HepG2 (cell line): Measurements from ENCODE around the gene VTN. TPM values are rescaled to one million over a fixed set of nuclear protein-coding genes. Genes with fewer than 3 reads are reported as not detected.

Experiments
- ATAC-seq: fragments of 200-7000 bp; cut with Tn5 transposase; 3 replicates; pipeline ENCODE4 v1.9.1; 2020; ENCODE audit warnings: mild to moderate bottlenecking, moderate library complexity
- BruUV-seq: library from RNA; stranded (reverse); fragments of 400-500 nt; replicated peaks from 2 replicates; lab custom pipeline; 2021; lab: Mats Ljungman, UMichigan
- CTCF ChIA-PET: fragments of 300-600 bp; formaldehyde crosslinking; extraction: SDS; loops from one replicate; lab custom pipeline; 2021; ENCODE audit warnings: low total read pairs, inconsistent platforms, low intra/inter-chr PET ratio; lab: Yijun Ruan, JAX
- POLR2A ChIA-PET: fragments of 350-600 bp; sonication (Branson Sonifier 250); formaldehyde crosslinking; loops from one replicate; lab custom pipeline; 2020; ENCODE audit warnings: antibody characterized with exemption, inconsistent platforms; lab: Yijun Ruan, JAX
- DNase-seq: peaks from one replicate; pipeline ENCODE4 v3.0.0-alpha.2; 2015; ENCODE audit warnings: low spot score
- FAIRE-seq: peaks from 3 replicates; lab custom pipeline; 2011; peaks lifted over from hg19 to GRCh38; lab: Jason Lieb, UNC
- H2AFZ ChIP-seq: one replicate; pipeline ENCODE4 v1.6.1; 2011; ENCODE audit warnings: low read length, inconsistent platforms
- H3K27ac ChIP-seq: fragments of 300-600 bp; 3 replicates; pipeline ENCODE4 v1.8.0; 2011; ENCODE audit warnings: mixed run types, mild to moderate bottlenecking, mixed read lengths, low read length, inconsistent platforms; ENCODE audit not compliant: insufficient read depth; ENCODE audit errors: extremely low read length
- H3K27me3 ChIP-seq, 2 experiments: fragments of 200-600 bp in 1 of 2; 2 replicates in 1 of 2; 3 replicates in 1 of 2; pipeline versions ENCODE4 v1.6.0 to v1.8.0; 2011; ENCODE audit warnings: low read length in 2 of 2, mild to moderate bottlenecking in 2 of 2, moderate library complexity in 2 of 2, inconsistent platforms in 1 of 2; ENCODE audit not compliant: insufficient read depth in 2 of 2, control insufficient read depth in 1 of 2
- H3K36me3 ChIP-seq, 2 experiments: fragments of 200-600 bp in 1 of 2; replicated peaks in 1 of 2; 2 replicates in 1 of 2; 3 replicates in 1 of 2; pipeline versions ENCODE4 v1.5.1 to v1.8.0; 2011; ENCODE audit warnings: low read length in 2 of 2, inconsistent platforms in 1 of 2; ENCODE audit not compliant: insufficient read depth in 2 of 2, control insufficient read depth in 1 of 2
- H3K4me1 ChIP-seq: 2 replicates; pipeline ENCODE4 v1.5.1; 2012; ENCODE audit warnings: low read length, inconsistent platforms; ENCODE audit not compliant: insufficient read depth
- H3K4me2 ChIP-seq: 2 replicates; pipeline ENCODE4 v1.6.0; 2011; ENCODE audit warnings: low read depth, low read length, inconsistent platforms
- H3K4me3 ChIP-seq, 3 experiments: fragments of 200-600 bp in 1 of 3; sonication (generic), shearing (Covaris generic) in 1 of 3; replicated peaks in 1 of 3; 2 replicates each; pipeline ENCODE4 v1.5.1; 2011 to 2016; ENCODE audit warnings: low read length in 3 of 3, inconsistent platforms in 2 of 3, low read depth in 2 of 3, mild to moderate bottlenecking in 2 of 3, control low read depth in 1 of 3, mixed read lengths in 1 of 3; ENCODE audit not compliant: insufficient read depth in 1 of 3
- H3K79me2 ChIP-seq: one replicate; pipeline ENCODE4 v1.6.1; 2011; ENCODE audit warnings: low read length, inconsistent platforms; ENCODE audit not compliant: insufficient read depth
- H3K9ac ChIP-seq: 2 replicates; pipeline ENCODE4 v1.6.0; 2011; ENCODE audit warnings: mild to moderate bottlenecking, low read depth, low read length, inconsistent platforms; ENCODE audit not compliant: insufficient read depth
- H3K9me3 ChIP-seq: 2 replicates; pipeline ENCODE4 v1.5.1; 2012; ENCODE audit warnings: mild to moderate bottlenecking, low read length
- H4K20me1 ChIP-seq: 2 replicates; pipeline ENCODE4 v1.6.0; 2011; ENCODE audit warnings: inconsistent platforms, mild to moderate bottlenecking, low read length, moderate library complexity; ENCODE audit not compliant: insufficient read depth
- ARID4A ChIP-seq: sonication (generic); formaldehyde crosslinking; IDR thresholded peaks from 2 replicates; pipeline ENCODE4 v1.5.0; 2020; ENCODE audit warnings: mild to moderate bottlenecking, missing genetic modification reagents, borderline replicate concordance
- BRCA1 ChIP-seq: sonication (generic); formaldehyde crosslinking; IDR thresholded peaks from 2 replicates; pipeline ENCODE4 v1.4.0; 2020; ENCODE audit warnings: missing genetic modification reagents
- HNF4A ChIP-seq: sonication (generic); formaldehyde crosslinking; IDR thresholded peaks from 2 replicates; pipeline ENCODE4 v1.4.0; 2020; ENCODE audit warnings: missing genetic modification reagents
- KDM5A ChIP-seq: fragments of 200-600 bp; sonication (generic); IDR thresholded peaks from 2 replicates; pipeline ENCODE4 v1.7.0; 2018; ENCODE audit warnings: antibody characterized with exemption, mild to moderate bottlenecking, low read length, borderline replicate concordance
- NFATC3 ChIP-seq: sonication (generic); formaldehyde crosslinking; IDR thresholded peaks from 2 replicates; pipeline ENCODE4 v1.5.1; 2020; ENCODE audit warnings: mild to moderate bottlenecking, missing genetic modification reagents
- NR2F1 ChIP-seq, 2 experiments: fragments of 450-650 bp in 1 of 2; formaldehyde crosslinking in 1 of 2; IDR thresholded peaks; 2 replicates each; pipeline versions ENCODE4 v1.5.0 to v1.6.1; 2016 to 2020; ENCODE audit warnings: mild to moderate bottlenecking in 1 of 2, missing compliant biosample characterization in 1 of 2, missing genetic modification reagents in 1 of 2, moderate library complexity in 1 of 2
- PATZ1 ChIP-seq: sonication (generic); formaldehyde crosslinking; IDR thresholded peaks from 2 replicates; pipeline ENCODE4 v1.4.0; 2020; ENCODE audit warnings: missing genetic modification reagents
- PAXIP1 ChIP-seq: sonication (generic); formaldehyde crosslinking; conservative IDR thresholded peaks from 2 replicates; pipeline ENCODE4 v1.4.0; 2020; ENCODE audit warnings: mild to moderate bottlenecking, missing genetic modification reagents, moderate library complexity
- TEAD3 ChIP-seq: optimal IDR thresholded peaks from 2 replicates; pipeline ENCODE3; 2016; ENCODE audit warnings: borderline replicate concordance
- ZFP37 ChIP-seq: sonication (generic); formaldehyde crosslinking; IDR thresholded peaks from 2 replicates; pipeline ENCODE4 v1.4.0; 2020; ENCODE audit warnings: missing genetic modification reagents, borderline replicate concordance
- ZNF44 ChIP-seq: sonication (generic); formaldehyde crosslinking; IDR thresholded peaks from 2 replicates; pipeline ENCODE4 v1.5.1; 2020; ENCODE audit warnings: mild to moderate bottlenecking, missing genetic modification reagents
- ZNF446 ChIP-seq: sonication (generic); formaldehyde crosslinking; IDR thresholded peaks from 2 replicates; pipeline ENCODE4 v1.5.0; 2020; ENCODE audit warnings: mild to moderate bottlenecking, missing genetic modification reagents
- ZNF703 ChIP-seq: sonication (generic); formaldehyde crosslinking; IDR thresholded peaks from 2 replicates; pipeline ENCODE4 v1.5.1; 2020; ENCODE audit warnings: missing genetic modification reagents, mild to moderate bottlenecking, moderate library complexity, borderline replicate concordance
- ZNF746 ChIP-seq: sonication (generic); formaldehyde crosslinking; IDR thresholded peaks from 2 replicates; pipeline ENCODE4 v1.8.0; 2022; ENCODE audit warnings: mild to moderate bottlenecking, missing genetic modification reagents
- ZNF775 ChIP-seq: sonication (generic); formaldehyde crosslinking; IDR thresholded peaks from 2 replicates; pipeline ENCODE4 v1.4.0; 2020; ENCODE audit warnings: missing genetic modification reagents, mild to moderate bottlenecking, moderate library complexity, borderline replicate concordance
- WGBS: methylation state at CpG from one replicate; pipeline ENCODE4 v1.1.6; 2017; ENCODE audit warnings: low lambda C conversion rate; 5-methylcytosine and 5-hydroxymethylcytosine counted together
- in situ Hi-C: cut with HindIII; loops from 2 replicates; pipeline ENCODE4 v1.10.0; 2017; ENCODE audit warnings: low pct_unique_long_range_greater_than_20kb; ENCODE audit not compliant: extremely low pct_ligation_motif_present
- intact Hi-C: fragments of 100-400 bp; cut with micrococcal nuclease; formaldehyde crosslinking; loops from one replicate; pipeline ENCODE4 v1.10.0; 2022; ENCODE audit not compliant: unreplicated experiment
- polyA plus RNA-seq, 8 experiments: library from polyadenylated mRNA; depleted of rRNA in 3 of 8; stranded (reverse) in 7 of 8; unstranded in 1 of 8; fragments of >200 nt; fragmentation: Illumina TruSeq in 4 of 8; extraction: Trizol in 4 of 8; gene quantifications; 2 replicates each; pipeline versions ENCODE4 v1.2.1 to v1.2.3, GENCODE V29; 2011 to 2016; ENCODE audit warnings: low read depth in 4 of 8, missing spikeins in 1 of 8, mixed read lengths in 1 of 8; ENCODE audit not compliant: insufficient read depth in 1 of 8
- total RNA-seq, 5 experiments: library from RNA; depleted of rRNA; stranded (reverse); fragments of >200 nt; fragmentation: Illumina TruSeq; extraction: Trizol; gene quantifications; 2 replicates each; pipeline ENCODE4 v1.2.3, GENCODE V29; 2016; ENCODE audit warnings: low read depth in 1 of 5

Gene VTN
- total and polyA plus RNA-seq, 2 of the 13 experiments (the other 11 are each of a cell fraction or from before 2014, with no cell fraction given), result 108 to 131 TPM

DNA sequence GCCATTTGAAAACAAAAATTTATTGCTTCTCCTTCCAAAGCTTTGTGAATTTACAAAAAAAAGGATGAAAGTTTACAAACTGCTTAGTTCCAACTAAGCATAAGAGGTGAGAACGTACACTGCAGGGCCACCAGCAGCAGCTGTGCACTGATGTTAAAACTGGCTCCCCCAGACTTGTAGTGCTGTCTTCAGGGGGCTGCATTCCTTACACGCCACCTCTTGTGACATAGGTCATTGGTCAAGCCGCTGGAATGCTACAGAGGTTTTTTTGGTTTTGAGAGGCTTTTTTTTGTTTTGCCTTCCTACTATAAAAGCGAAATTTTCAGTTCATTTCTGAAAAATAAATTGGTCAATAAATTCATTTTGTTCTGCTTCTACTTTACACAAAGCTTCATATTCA, 41.8 kb downstream of the VTN start:
- Histone ChIP-seq H2AFZ (no peak overlapping the region), H3K36me3 (peaks cover 17 to 54% of the 10 kb centered on the region in 2 experiments), H4K20me1 (no peaks in the 10 kb centered on the region), H3K9ac (no peak overlapping the region), H3K4me3 (no peak overlapping the region), H3K27ac (peak overlapping the region; percentile 6), H3K27me3 (no peaks in the 10 kb centered on the region), H3K9me3 (no peaks in the 10 kb centered on the region), H3K4me1 (peaks cover 59% of the 10 kb centered on the region), H3K4me2 (no peak overlapping the region), H3K79me2 (peaks cover 42% of the 10 kb centered on the region)
- BruUV-seq, result no TSS peak
- intact Hi-C loops (no loop called here), in situ Hi-C loops (no loop called here)
- POLR2A ChIA-PET, result interaction anchor here (0.5 kb wide), 1 partner anchor 286 kb away, joined by 3 read pairs; the partner anchor contains the start of gene NLK
- ATAC-seq (no peak), FAIRE-seq (peak; percentile 8), DNase-seq (no peak)
- WGBS, result 77% methylated on average over 4 of the region's 4 CpGs
- CTCF ChIA-PET, result no interaction called here
- TF ChIP-seq KDM5A (no peak), BRCA1 (CRISPR knock-in tag) (no peak), ZNF703 (CRISPR knock-in tag) (no peak), HNF4A (CRISPR knock-in tag) (0 out of 2 replicates have a peak, but pooled peaks have one; percentile 5), ZNF746 (CRISPR knock-in tag) (no peak), TEAD3 (CRISPR knock-in tag) (peak; percentile 72), PAXIP1 (no peak), ZNF446 (CRISPR knock-in tag) (no peak), ZNF44 (no peak), ZNF775 (no peak), PATZ1 (CRISPR knock-in tag) (peak; percentile 44; the same call in 1 of the 2 replicates), ARID4A (CRISPR knock-in tag) (no peak), NR2F1 (CRISPR knock-in tag; IDR thresholded peaks at IDR 0.05) (peak in 1 of 2 experiments; percentile 33; a peak in 1 of 4 replicates), ZFP37 (CRISPR knock-in tag) (no peak), NFATC3 (CRISPR knock-in tag) (no peak)
